H9 (cell line): ENCODE results near the gene STBD1. TPM values are rescaled to one million over a fixed set of nuclear protein-coding genes. Genes with fewer than 3 reads are reported as not detected.
"Not testable (repeated sequence)": the region's sequence is repeated elsewhere in the genome, so short reads cannot be mapped to it uniquely, and the experiment has no call there.

Experiments
- DNase-seq: peaks from one replicate; pipeline ENCODE4 v3.0.0-alpha.2; 2017
- H2AFZ ChIP-seq: one replicate; pipeline ENCODE4 v1.6.1; 2013; ENCODE audit warnings: mild to moderate bottlenecking, low read length, control low read depth, moderate library complexity
- H2AK5ac ChIP-seq: 2 replicates; pipeline ENCODE4 v1.6.1; 2013; ENCODE audit warnings: low read length, control low read depth, mixed read lengths; ENCODE audit not compliant: insufficient read length
- H2BK120ac ChIP-seq: one replicate; pipeline ENCODE4 v1.6.1; 2013; ENCODE audit warnings: low read depth, mild to moderate bottlenecking, low read length, control low read depth, inconsistent platforms; ENCODE audit not compliant: poor library complexity, severe bottlenecking
- H2BK12ac ChIP-seq: 2 replicates; pipeline ENCODE4 v1.6.1; 2013; ENCODE audit warnings: low read length, control low read depth, mixed read lengths, low read depth; ENCODE audit not compliant: insufficient read length
- H2BK15ac ChIP-seq: 2 replicates; pipeline ENCODE4 v1.6.1; 2013; ENCODE audit warnings: low read depth, low read length, control low read depth
- H2BK20ac ChIP-seq: one replicate; pipeline ENCODE4 v1.6.1; 2013; ENCODE audit warnings: low read depth, mild to moderate bottlenecking, low read length, control low read depth, inconsistent platforms; ENCODE audit not compliant: poor library complexity, severe bottlenecking
- H2BK5ac ChIP-seq: 2 replicates; pipeline ENCODE4 v1.6.1; 2013; ENCODE audit warnings: low read length, control low read depth, mixed read lengths; ENCODE audit not compliant: insufficient read length
- H3K14ac ChIP-seq: 2 replicates; pipeline ENCODE4 v1.6.1; 2013; ENCODE audit warnings: low read length, control low read depth; ENCODE audit not compliant: insufficient read depth
- H3K18ac ChIP-seq: 2 replicates; pipeline ENCODE4 v1.6.1; 2013; ENCODE audit warnings: low read depth, mild to moderate bottlenecking, mixed read lengths, low read length, control low read depth; ENCODE audit not compliant: insufficient read length
- H3K23ac ChIP-seq: 2 replicates; pipeline ENCODE4 v1.6.1; 2013; ENCODE audit warnings: low read length, control low read depth, mixed read lengths, low read depth; ENCODE audit not compliant: insufficient read length
- H3K23me2 ChIP-seq: 2 replicates; pipeline ENCODE4 v1.6.1; 2013; ENCODE audit warnings: low read depth, mild to moderate bottlenecking, mixed read lengths, low read length, control low read depth; ENCODE audit not compliant: insufficient read length, poor library complexity, severe bottlenecking
- H3K27ac ChIP-seq: 2 replicates; pipeline ENCODE4 v1.5.1; 2013; ENCODE audit warnings: low read length, control low read depth, mixed read lengths, low read depth; ENCODE audit not compliant: insufficient read length
- H3K27me3 ChIP-seq: 2 replicates; pipeline ENCODE4 v1.6.1; 2013; ENCODE audit warnings: low read length, control low read depth, inconsistent platforms; ENCODE audit not compliant: insufficient read depth
- H3K4ac ChIP-seq: 2 replicates; pipeline ENCODE4 v1.6.1; 2013; ENCODE audit warnings: low read depth, mild to moderate bottlenecking, control low read depth, inconsistent platforms, low read length, moderate library complexity
- H3K4me1 ChIP-seq: 2 replicates; pipeline ENCODE4 v1.6.1; 2013; ENCODE audit warnings: low read length, control low read depth, inconsistent platforms; ENCODE audit not compliant: insufficient read depth
- H3K4me2 ChIP-seq: 2 replicates; pipeline ENCODE4 v1.6.1; 2013; ENCODE audit warnings: low read length, control low read depth, mixed read lengths; ENCODE audit not compliant: insufficient read length, insufficient read depth
- H3K56ac ChIP-seq: 2 replicates; pipeline ENCODE4 v1.6.1; 2013; ENCODE audit warnings: low read depth, mild to moderate bottlenecking, mixed read lengths, low read length, control low read depth; ENCODE audit not compliant: insufficient read length
- H3K79me1 ChIP-seq: 2 replicates; pipeline ENCODE4 v1.6.1; 2013; ENCODE audit warnings: low read depth, mild to moderate bottlenecking, moderate library complexity, low read length, control low read depth, inconsistent platforms; ENCODE audit not compliant: insufficient read depth, poor library complexity, severe bottlenecking
- H3K79me2 ChIP-seq: 2 replicates; pipeline ENCODE4 v1.6.1; 2013; ENCODE audit warnings: low read length, control low read depth, inconsistent platforms; ENCODE audit not compliant: insufficient read depth
- H3K9ac ChIP-seq: 2 replicates; pipeline ENCODE4 v1.6.1; 2013; ENCODE audit warnings: low read length, control low read depth, mixed read lengths; ENCODE audit not compliant: insufficient read length; ENCODE audit errors: extremely low read depth
- H3K9me3 ChIP-seq: one replicate; pipeline ENCODE4 v1.6.1; 2013; ENCODE audit warnings: low read depth, low read length, inconsistent platforms; ENCODE audit not compliant: control insufficient read depth
- H3T11ph ChIP-seq: one replicate; pipeline ENCODE4 v1.6.1; 2013; ENCODE audit warnings: mild to moderate bottlenecking, low read length, control low read depth, inconsistent platforms
- H4K20me1 ChIP-seq: one replicate; pipeline ENCODE4 v1.6.1; 2013; ENCODE audit not compliant: control insufficient read depth, insufficient read length, insufficient read depth
- H4K5ac ChIP-seq: 2 replicates; pipeline ENCODE4 v1.6.1; 2013; ENCODE audit warnings: low read depth, mild to moderate bottlenecking, mixed read lengths, low read length, control low read depth; ENCODE audit not compliant: insufficient read length
- H4K8ac ChIP-seq: replicated peaks from 2 replicates; pipeline ENCODE4 v1.6.1; 2013; ENCODE audit warnings: low read length, control low read depth, mixed read lengths, low read depth; ENCODE audit not compliant: insufficient read length
- H4K91ac ChIP-seq: 2 replicates; pipeline ENCODE4 v1.6.1; 2013; ENCODE audit warnings: low read depth, mild to moderate bottlenecking, moderate library complexity, mixed read lengths, low read length, control low read depth; ENCODE audit not compliant: insufficient read length
- H3K27ac Mint-ChIP-seq, 3 experiments: 2 replicates in 2 of 3; 3 replicates in 1 of 3; pipeline ENCODE4 v1.8.0; 2020 to 2021; ENCODE audit warnings: mixed read lengths in 3 of 3, mild to moderate bottlenecking in 1 of 3, moderate library complexity in 1 of 3
- H3K27me3 Mint-ChIP-seq: 2 replicates; pipeline ENCODE4 v1.8.0; 2021; ENCODE audit warnings: low read depth, mild to moderate bottlenecking, moderate library complexity, mixed read lengths
- H3K36me3 Mint-ChIP-seq, 3 experiments: 2 replicates in 2 of 3; 3 replicates in 1 of 3; pipeline ENCODE4 v1.8.0; 2020 to 2021; ENCODE audit warnings: low read depth in 3 of 3, mixed read lengths in 3 of 3; ENCODE audit not compliant: insufficient read depth in 1 of 3
- H3K4me1 Mint-ChIP-seq, 2 experiments: 2 replicates each; pipeline ENCODE4 v1.8.0; 2020; ENCODE audit warnings: mixed read lengths in 2 of 2
- H3K4me3 Mint-ChIP-seq, 2 experiments: 2 replicates in 1 of 2; 3 replicates in 1 of 2; pipeline ENCODE4 v1.8.0; 2020 to 2021; ENCODE audit warnings: mild to moderate bottlenecking in 2 of 2, mixed read lengths in 2 of 2, moderate library complexity in 1 of 2
- H3K9me3 Mint-ChIP-seq, 2 experiments: 2 replicates in 1 of 2; 3 replicates in 1 of 2; pipeline ENCODE4 v1.8.0; 2020; ENCODE audit warnings: mild to moderate bottlenecking in 2 of 2, mixed read lengths in 2 of 2, moderate library complexity in 1 of 2
- WGBS: extraction: QIAGEN DNeasy Blood & Tissue Kit; methylation state at CpG from one replicate; pipeline ENCODE4 v1.1.7; 2013; ENCODE audit warnings: missing lambda C conversion rate, low lambda C conversion rate, mixed read lengths; ENCODE audit not compliant: insufficient read length; ENCODE audit errors: extremely low coverage; 5-methylcytosine and 5-hydroxymethylcytosine counted together
- total RNA-seq: library from RNA; stranded (reverse); gene quantifications from 2 replicates; pipeline ENCODE4 v1.2.1, GENCODE V29; 2021
- TF ChIP-seq, protein P1 (sequence below): fragments of 200-600 bp; sonication (generic); conservative IDR thresholded peaks from 3 replicates; pipeline ENCODE4 v1.8.0; 2021; ENCODE audit warnings: antibody characterized with exemption, mild to moderate bottlenecking

The STBD1 gene
- total RNA-seq, 1 experiment from 2014 or later = 1.1 TPM

DNA sequence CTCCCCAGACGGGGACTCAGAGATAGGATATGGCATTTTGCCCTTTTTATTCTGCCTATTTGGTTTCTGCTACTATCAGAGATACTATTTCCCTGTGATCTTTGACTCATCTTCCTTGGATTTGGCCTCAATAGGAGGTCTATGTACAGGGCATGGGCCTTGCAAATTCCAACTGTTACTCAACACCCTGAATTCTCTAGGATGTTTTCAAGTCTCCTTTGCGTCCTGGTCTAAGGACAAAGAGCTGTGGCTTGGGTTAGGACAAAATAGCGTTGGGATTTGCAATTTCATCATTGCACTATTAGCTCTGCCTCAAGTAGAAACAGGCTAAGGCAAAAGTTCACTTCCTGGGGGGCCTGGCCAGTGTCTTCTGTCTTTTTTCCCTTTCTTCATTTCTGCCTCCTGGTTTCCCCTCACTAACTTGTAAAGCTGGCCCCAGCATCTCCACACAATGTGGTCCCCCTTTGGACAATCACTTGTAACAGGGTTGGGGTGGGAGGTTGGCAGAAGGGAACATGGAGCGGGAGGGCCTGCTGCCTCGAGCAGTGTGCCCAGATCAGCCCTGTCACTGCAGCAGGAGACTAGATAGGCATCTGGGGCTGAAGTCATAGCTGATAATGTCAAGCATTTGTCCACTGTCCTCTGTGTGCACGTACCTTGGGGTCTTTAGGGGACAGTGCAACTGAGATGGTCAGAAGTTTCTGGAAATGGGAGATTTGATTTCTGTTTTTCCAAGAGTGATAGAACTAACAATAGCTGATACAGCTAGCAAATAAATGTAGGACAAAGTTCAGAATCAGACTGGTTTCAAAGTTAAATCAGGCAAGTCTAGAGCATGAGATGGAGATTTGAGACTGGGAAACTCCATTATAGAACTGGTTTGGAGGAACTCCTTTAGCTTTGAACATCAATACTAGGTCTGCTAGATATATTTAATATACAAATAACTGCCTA is 25.8 kb upstream of the STBD1 start:
- Histone ChIP-seq H2AK5ac (no peak overlapping the region), H3K79me1 (no peaks in the 10 kb centered on the region), H2BK5ac (no peak overlapping the region), H2AFZ (no peak overlapping the region), H3K79me2 (no peaks in the 10 kb centered on the region), H4K5ac (no peak overlapping the region), H3K56ac (no peak overlapping the region), H2BK120ac (no peak overlapping the region), H3K4me2 (no peak overlapping the region), H2BK20ac (no peak overlapping the region), H3K4me1 (no peaks in the 10 kb centered on the region), H4K91ac (no peak overlapping the region), H4K20me1 (no peaks in the 10 kb centered on the region), H3K9ac (no peak overlapping the region), H2BK12ac (no peak overlapping the region), H3T11ph (no peak overlapping the region), H3K27me3 (no peaks in the 10 kb centered on the region), H3K4ac (no peak overlapping the region), H3K23ac (no peak overlapping the region), H3K23me2 (no peaks in the 10 kb centered on the region), H3K9me3 (no peaks in the 10 kb centered on the region), H3K18ac (no peak overlapping the region), H3K14ac (no peak overlapping the region), H4K8ac (no peak overlapping the region), H3K27ac (no peak overlapping the region), H2BK15ac (no peak overlapping the region)
- H3K4me1 Mint-ChIP-seq = no peaks in the 10 kb centered on the region; a peak in 1 of 4 replicates
- no peak for DNase-seq
- no peak overlapping the region for H3K4me3 Mint-ChIP-seq
- no CpG with 5 or more reads among the region's 6 CpGs for WGBS
- H3K36me3 Mint-ChIP-seq = no peaks in the 10 kb centered on the region
- TF ChIP-seq, protein P1, sequence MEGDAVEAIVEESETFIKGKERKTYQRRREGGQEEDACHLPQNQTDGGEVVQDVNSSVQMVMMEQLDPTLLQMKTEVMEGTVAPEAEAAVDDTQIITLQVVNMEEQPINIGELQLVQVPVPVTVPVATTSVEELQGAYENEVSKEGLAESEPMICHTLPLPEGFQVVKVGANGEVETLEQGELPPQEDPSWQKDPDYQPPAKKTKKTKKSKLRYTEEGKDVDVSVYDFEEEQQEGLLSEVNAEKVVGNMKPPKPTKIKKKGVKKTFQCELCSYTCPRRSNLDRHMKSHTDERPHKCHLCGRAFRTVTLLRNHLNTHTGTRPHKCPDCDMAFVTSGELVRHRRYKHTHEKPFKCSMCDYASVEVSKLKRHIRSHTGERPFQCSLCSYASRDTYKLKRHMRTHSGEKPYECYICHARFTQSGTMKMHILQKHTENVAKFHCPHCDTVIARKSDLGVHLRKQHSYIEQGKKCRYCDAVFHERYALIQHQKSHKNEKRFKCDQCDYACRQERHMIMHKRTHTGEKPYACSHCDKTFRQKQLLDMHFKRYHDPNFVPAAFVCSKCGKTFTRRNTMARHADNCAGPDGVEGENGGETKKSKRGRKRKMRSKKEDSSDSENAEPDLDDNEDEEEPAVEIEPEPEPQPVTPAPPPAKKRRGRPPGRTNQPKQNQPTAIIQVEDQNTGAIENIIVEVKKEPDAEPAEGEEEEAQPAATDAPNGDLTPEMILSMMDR = no peak
- peak overlapping the region in 1 of 3 experiments; percentile 47; a peak in 1 of 7 replicates for H3K27ac Mint-ChIP-seq
- peaks cover 0 to under 1% of the 10 kb centered on the region in 2 experiments; a peak in 3 of 5 replicates for H3K9me3 Mint-ChIP-seq
- peaks cover 1% of the 10 kb centered on the region; the same call in 1 of the 2 replicates for H3K27me3 Mint-ChIP-seq

DNA sequence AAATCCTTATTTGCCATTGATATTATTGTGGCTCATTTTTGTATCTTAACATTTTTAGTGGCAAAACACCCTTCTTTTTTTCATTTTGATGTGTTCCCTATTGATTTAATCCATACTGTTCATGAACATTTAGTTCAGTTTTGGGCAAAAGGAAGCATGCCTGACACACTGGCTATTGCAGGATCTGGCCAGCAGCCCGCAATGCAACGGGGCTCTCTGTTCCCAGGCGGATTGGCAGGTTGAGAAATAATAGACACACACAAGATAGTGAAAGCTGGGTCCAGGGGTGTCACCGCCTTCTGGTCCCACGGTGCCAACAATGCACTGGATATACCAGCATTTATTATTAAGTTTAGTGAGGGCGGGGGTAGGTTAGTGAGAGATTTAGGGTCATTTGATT is 24.9 kb upstream of the STBD1 start:
- not testable (repeated sequence) for H2AK5ac ChIP-seq, H3K9me3 ChIP-seq, H3K79me1 ChIP-seq, H3K4me2 ChIP-seq, H4K20me1 ChIP-seq, H3K4me3 Mint-ChIP-seq, H3K4ac ChIP-seq, H3K23me2 ChIP-seq, H2AFZ ChIP-seq, H4K91ac ChIP-seq, H2BK5ac ChIP-seq, H3K27ac Mint-ChIP-seq, H2BK12ac ChIP-seq, H3K27me3 Mint-ChIP-seq, H3K18ac ChIP-seq, H3K4me1 ChIP-seq, H3K4me1 Mint-ChIP-seq, H3K56ac ChIP-seq, H3K14ac ChIP-seq, H2BK120ac ChIP-seq, H3K27ac ChIP-seq, H3T11ph ChIP-seq, H3K9me3 Mint-ChIP-seq, H3K9ac ChIP-seq, H3K27me3 ChIP-seq, H3K79me2 ChIP-seq, H2BK15ac ChIP-seq, H4K5ac ChIP-seq, H2BK20ac ChIP-seq, H3K36me3 Mint-ChIP-seq, DNase-seq, H3K23ac ChIP-seq, H4K8ac ChIP-seq
- no CpG with 5 or more reads among the region's 6 CpGs for WGBS
